Lung (tissue), 4 donors: ENCODE results near the gene AMY1C. TPM values are rescaled to one million over a fixed set of nuclear protein-coding genes. Genes with fewer than 3 reads are reported as not detected.

Source experiments
- polyA plus RNA-seq, 2 donors: library from polyadenylated mRNA; stranded (reverse); fragments of 200-250 nt; gene quantifications; one replicate each; pipeline ENCODE4 v1.2.1, GENCODE V29; 2013
- total RNA-seq, 2 donors: library from RNA; depleted of rRNA in 1 of 2; stranded (reverse); fragments of >200 nt in 1 of 2; gene quantifications; one replicate each; pipeline ENCODE4 v1.2.1, GENCODE V29; 2014 to 2021
- donor health status: Bipolar disorder and iron deficiency.
- donor health status: healthy.
- donor health status: DM: yes; HTN: yes; CAD: no.

Gene AMY1C
- total and polyA plus RNA-seq, 4 donors: 22.2 to 71.2 (median 30.0) TPM

Other genes starting within 250 kb of the AMY1C start
- 10 to 100 TPM; 21.6 to 60.5 TPM for gene RNPC3, start 224.2 kb upstream of the AMY1C start, total RNA-seq
- 10 to 100 TPM; 10.5 to 14.7 TPM for gene RNPC3, start 224.2 kb upstream of the AMY1C start, polyA plus RNA-seq
- 10 to 100 TPM; 13.4 to 40.4 TPM for gene AMY2B, start 178.3 kb upstream of the AMY1C start, total RNA-seq
- 10 to 100 TPM in 1 of 2 donors, 1 to 10 TPM in 1; 7.3 to 41.3 TPM for gene AMY2B, start 178.3 kb upstream of the AMY1C start, polyA plus RNA-seq
- under 1 TPM in 1 of 2 donors, not detected in 1; 0.71 TPM for gene AMY2A, start 132.5 kb upstream of the AMY1C start, total RNA-seq
- gene AMY2A, start 132.5 kb upstream of the AMY1C start, polyA plus RNA-seq: not detected
- gene AMY1A, start 94.1 kb upstream of the AMY1C start, total RNA-seq: 10 to 100 TPM in 1 of 2 donors, 1 to 10 TPM in 1; 2.1 to 10.4 TPM
- 1 to 10 TPM; 1.1 to 1.8 TPM for gene AMY1A, start 94.1 kb upstream of the AMY1C start, polyA plus RNA-seq
- gene AMY1B, start 53.7 kb upstream of the AMY1C start, total RNA-seq: 1 to 10 TPM; 4.3 to 4.4 TPM
- gene AMY1B, start 53.7 kb upstream of the AMY1C start, polyA plus RNA-seq: 10 to 100 TPM in 1 of 2 donors, 1 to 10 TPM in 1; 2.7 to 15.6 TPM